Esophagus muscularis mucosa (tissue), 4 donors: ENCODE results near the gene FTO. TPM values are rescaled to one million over a fixed set of nuclear protein-coding genes. Genes with fewer than 3 reads are reported as not detected.

ENCODE experiments used
- DNase-seq: peaks from one replicate; pipeline ENCODE4 v3.0.0-alpha.2; 2017; ENCODE audit errors: extremely low spot score
- H3K27ac ChIP-seq, 4 donors: fragments of 200-600 bp; sonication (generic); replicated peaks in 1 of 4; 1 replicate in 3 of 4; 2 replicates in 1 of 4; pipeline ENCODE4 v1.5.1; 2016 to 2019; ENCODE audit warnings: mild to moderate bottlenecking in 1 of 4
- H3K27me3 ChIP-seq, 4 donors: fragments of 200-600 bp; sonication (generic); one replicate each; pipeline versions ENCODE4 v1.5.1 to v1.6.0; 2016 to 2019
- H3K36me3 ChIP-seq, 4 donors: fragments of 200-600 bp; sonication (generic); one replicate each; pipeline ENCODE4 v1.5.1; 2016 to 2019
- H3K4me1 ChIP-seq, 4 donors: fragments of 200-600 bp; sonication (generic); one replicate each; pipeline ENCODE4 v1.5.1; 2016 to 2019
- H3K4me3 ChIP-seq, 4 donors: fragments of 200-600 bp; sonication (generic); 1 replicate in 2 of 4; 2 replicates in 2 of 4; pipeline ENCODE4 v1.5.1; 2016 to 2019; ENCODE audit warnings: mild to moderate bottlenecking in 4 of 4, moderate library complexity in 1 of 4
- H3K9me3 ChIP-seq, 4 donors: fragments of 200-600 bp; sonication (generic); 1 replicate in 3 of 4; 2 replicates in 1 of 4; pipeline ENCODE4 v1.5.1; 2016 to 2019
- EP300 ChIP-seq: sonication (generic); formaldehyde crosslinking; IDR thresholded peaks from one replicate; pipeline ENCODE4 v1.6.1; 2017; ENCODE audit warnings: antibody characterized with exemption
- POLR2A ChIP-seq: fragments of 450-650 bp; IDR thresholded peaks from one replicate; pipeline ENCODE4 v1.6.1; 2017; ENCODE audit warnings: antibody characterized with exemption, moderate library complexity, mild to moderate bottlenecking, low read depth
- POLR2AphosphoS5 ChIP-seq, 2 donors: sonication (generic); formaldehyde crosslinking; IDR thresholded peaks; one replicate each; pipeline ENCODE4 v1.6.1; 2017; ENCODE audit warnings: antibody characterized with exemption in 2 of 2
- WGBS: methylation state at CpG from one replicate; pipeline ENCODE4 v1.1.5; 2018; 5-methylcytosine and 5-hydroxymethylcytosine counted together
- intact Hi-C: fragments of 100-400 bp; cut with DNase I; formaldehyde crosslinking; loops from one replicate; pipeline ENCODE4 v1.15.1; 2023
- total RNA-seq, 4 donors: library from RNA; depleted of rRNA; stranded (reverse); fragments of >200 nt; gene quantifications; one replicate each; pipeline versions ENCODE4 v1.1.0 to v1.2.1, GENCODE V29; 2016
- TF ChIP-seq, protein P1 (sequence below), 3 experiments: fragments of 200-600 bp in 2 of 3; fragments of 450-650 bp in 1 of 3; sonication (generic) in 2 of 3; IDR thresholded peaks; one replicate each; pipeline ENCODE4 v1.5.1; 2017 to 2019; ENCODE audit warnings: antibody characterized with exemption in 3 of 3, mild to moderate bottlenecking in 2 of 3, moderate library complexity in 1 of 3

Gene FTO
- total RNA-seq, 4 donors from 2014 or later: 101 to 121 (median 112) TPM

DNA sequence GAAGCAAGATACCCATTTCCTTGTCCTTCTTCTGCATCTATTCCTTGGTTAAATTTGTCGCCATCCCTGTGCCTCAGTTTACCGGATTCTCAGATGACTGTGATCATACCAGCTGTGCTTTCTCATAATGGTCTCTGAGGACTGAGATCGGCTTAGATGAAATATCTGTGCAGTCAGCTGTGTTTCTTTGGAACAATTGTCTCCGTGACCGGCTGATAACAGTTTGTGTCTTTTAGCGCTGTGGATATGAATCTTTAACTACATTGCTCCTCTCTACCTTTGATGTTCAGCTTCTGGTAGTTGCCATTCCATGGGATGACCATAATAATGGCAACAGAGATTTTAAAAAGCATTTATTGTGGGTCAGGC lies 473 bp downstream of the FTO start:
- intact Hi-C loops: no loop called here
- no peaks in the 10 kb centered on the region for H3K36me3 ChIP-seq
- H3K27me3 ChIP-seq: no peaks in the 10 kb centered on the region
- peak overlapping the region; percentile 71 to 81 (median 76) for H3K27ac ChIP-seq
- TF ChIP-seq POLR2A (no peak), EP300 (no peak), POLR2AphosphoS5 (IDR thresholded peaks at IDR 0.05) (no peak)
- TF ChIP-seq, protein P1, sequence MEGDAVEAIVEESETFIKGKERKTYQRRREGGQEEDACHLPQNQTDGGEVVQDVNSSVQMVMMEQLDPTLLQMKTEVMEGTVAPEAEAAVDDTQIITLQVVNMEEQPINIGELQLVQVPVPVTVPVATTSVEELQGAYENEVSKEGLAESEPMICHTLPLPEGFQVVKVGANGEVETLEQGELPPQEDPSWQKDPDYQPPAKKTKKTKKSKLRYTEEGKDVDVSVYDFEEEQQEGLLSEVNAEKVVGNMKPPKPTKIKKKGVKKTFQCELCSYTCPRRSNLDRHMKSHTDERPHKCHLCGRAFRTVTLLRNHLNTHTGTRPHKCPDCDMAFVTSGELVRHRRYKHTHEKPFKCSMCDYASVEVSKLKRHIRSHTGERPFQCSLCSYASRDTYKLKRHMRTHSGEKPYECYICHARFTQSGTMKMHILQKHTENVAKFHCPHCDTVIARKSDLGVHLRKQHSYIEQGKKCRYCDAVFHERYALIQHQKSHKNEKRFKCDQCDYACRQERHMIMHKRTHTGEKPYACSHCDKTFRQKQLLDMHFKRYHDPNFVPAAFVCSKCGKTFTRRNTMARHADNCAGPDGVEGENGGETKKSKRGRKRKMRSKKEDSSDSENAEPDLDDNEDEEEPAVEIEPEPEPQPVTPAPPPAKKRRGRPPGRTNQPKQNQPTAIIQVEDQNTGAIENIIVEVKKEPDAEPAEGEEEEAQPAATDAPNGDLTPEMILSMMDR (IDR thresholded peaks at IDR 0.05): no peak
- 11% methylated on average over 6 of the region's 6 CpGs for WGBS
- peaks cover 14 to 26% (median 23%) of the 10 kb centered on the region in 4 donors for H3K4me1 ChIP-seq
- H3K4me3 ChIP-seq: peak overlapping the region; percentile 70 to 83 (median 75)
- H3K9me3 ChIP-seq: no peaks in the 10 kb centered on the region
- no peak for DNase-seq

DNA sequence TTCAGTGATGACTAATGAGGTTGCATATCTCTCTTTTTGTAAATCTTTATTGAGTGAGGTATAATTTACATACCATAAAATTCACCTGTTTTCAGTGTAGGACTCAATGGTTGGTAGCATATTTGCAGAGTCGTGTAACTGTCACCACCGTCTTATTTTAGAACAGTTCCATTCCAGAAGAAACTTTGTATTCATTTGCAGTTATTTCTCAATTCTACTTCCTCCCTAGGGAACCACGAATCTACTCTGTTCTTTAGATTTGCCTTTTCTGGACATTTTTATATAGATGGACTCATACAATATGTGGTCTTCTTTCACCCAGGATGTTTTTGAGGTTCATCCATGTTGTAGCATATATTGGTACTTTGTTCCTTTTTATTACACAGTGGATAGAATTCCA lies 3.7 kb downstream of the FTO start:
- Histone ChIP-seq H3K27ac (no peak overlapping the region), H3K4me3 (no peak overlapping the region), H3K4me1 (peaks cover 22 to 39% (median 32%) of the 10 kb centered on the region in 4 donors), H3K36me3 (no peaks in the 10 kb centered on the region), H3K27me3 (no peaks in the 10 kb centered on the region), H3K9me3 (no peaks in the 10 kb centered on the region)
- TF ChIP-seq EP300: no peak
- TF ChIP-seq POLR2AphosphoS5 (IDR thresholded peaks at IDR 0.05): no peak
- no peak for TF ChIP-seq POLR2A
- TF ChIP-seq, protein P1 (IDR thresholded peaks at IDR 0.05): no peak
- DNase-seq: no peak
- WGBS: 76% methylated on average over 3 of the region's 3 CpGs
- intact Hi-C loops: no loop called here

DNA sequence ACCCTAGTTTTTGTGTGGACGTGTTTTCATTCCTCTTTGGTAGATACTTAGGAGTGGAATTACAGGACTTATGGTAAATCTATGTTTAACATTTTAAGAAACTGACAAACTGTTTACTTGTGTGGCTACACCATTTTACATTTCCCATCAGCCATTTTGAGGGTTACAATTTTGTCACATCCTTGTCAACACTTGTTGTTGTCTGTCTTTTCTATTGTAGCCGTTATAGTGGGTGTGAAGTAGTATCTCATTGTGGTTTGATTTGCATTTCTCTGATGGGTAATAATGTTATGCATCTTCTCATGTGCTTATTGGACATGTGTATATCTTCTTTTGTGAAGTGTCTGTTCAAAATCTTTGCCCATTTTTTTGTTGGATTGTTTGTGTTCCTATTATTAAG lies 4.5 kb downstream of the FTO start:
- H3K4me1 ChIP-seq: peaks cover 17 to 42% (median 33%) of the 10 kb centered on the region in 4 donors
- intact Hi-C loops: no loop called here
- no peak for DNase-seq
- H3K27ac ChIP-seq: no peak overlapping the region
- 91% methylated on average over 2 of the region's 2 CpGs for WGBS
- H3K27me3 ChIP-seq: no peaks in the 10 kb centered on the region
- no peaks in the 10 kb centered on the region for H3K9me3 ChIP-seq
- H3K4me3 ChIP-seq: no peak overlapping the region
- no peaks in the 10 kb centered on the region for H3K36me3 ChIP-seq
- TF ChIP-seq EP300 (no peak), POLR2A (no peak), POLR2AphosphoS5 (IDR thresholded peaks at IDR 0.05) (no peak)
- TF ChIP-seq, protein P1 (IDR thresholded peaks at IDR 0.05): no peak

DNA sequence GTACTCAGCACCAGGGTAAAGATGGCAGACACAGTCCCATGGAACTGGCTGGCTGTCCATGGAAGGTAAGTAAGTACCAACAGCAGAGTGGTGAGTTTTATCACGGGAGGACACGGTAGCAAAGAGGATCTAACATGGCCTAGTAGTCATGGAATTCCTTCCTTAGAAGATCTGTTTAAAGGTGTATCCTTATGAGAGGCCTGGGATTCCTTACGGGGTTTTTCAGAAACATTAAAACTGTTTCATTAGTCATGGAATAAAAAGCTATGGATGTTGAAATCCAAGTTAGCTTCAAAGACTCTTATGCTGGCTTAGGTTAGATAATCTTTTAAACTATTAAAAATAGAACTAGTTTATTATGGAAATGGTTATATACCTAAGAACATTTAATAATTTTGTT lies 7.4 kb downstream of the FTO start:
- Histone ChIP-seq H3K36me3 (no peaks in the 10 kb centered on the region), H3K27ac (no peak overlapping the region), H3K9me3 (no peaks in the 10 kb centered on the region), H3K4me1 (peaks cover 26 to 52% (median 42%) of the 10 kb centered on the region in 4 donors), H3K4me3 (no peak overlapping the region), H3K27me3 (no peaks in the 10 kb centered on the region)
- no peak for DNase-seq
- TF ChIP-seq, protein P1 (IDR thresholded peaks at IDR 0.05): no peak
- no peak for TF ChIP-seq POLR2AphosphoS5 (IDR thresholded peaks at IDR 0.05)
- no peak for TF ChIP-seq EP300
- no peak for TF ChIP-seq POLR2A
- intact Hi-C loops: no loop called here
- WGBS: 76% methylated on average over 3 of the region's 3 CpGs

DNA sequence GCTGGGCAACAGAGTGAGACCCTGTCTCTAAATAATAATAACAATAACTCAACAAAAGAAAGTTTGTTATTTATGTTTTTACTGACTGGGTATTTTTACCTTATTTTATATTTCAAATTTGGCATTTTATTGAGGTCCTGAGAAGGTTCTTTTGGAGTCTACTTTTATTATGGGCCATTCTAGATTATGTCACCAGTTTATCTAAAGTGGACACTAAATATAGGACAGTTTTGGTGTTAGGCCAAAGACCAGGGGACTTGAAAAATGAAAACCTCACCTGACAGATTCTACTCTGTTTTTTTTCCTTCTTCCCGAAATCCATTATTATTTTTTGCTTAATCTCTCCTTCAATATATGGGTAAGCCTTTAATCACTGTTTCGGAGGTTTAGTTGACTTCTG lies 8.1 kb downstream of the FTO start:
- H3K9me3 ChIP-seq: no peaks in the 10 kb centered on the region
- DNase-seq: no peak
- WGBS: 89% methylated on average over 2 of the region's 2 CpGs
- no peak for TF ChIP-seq EP300
- TF ChIP-seq, protein P1 (IDR thresholded peaks at IDR 0.05): no peak
- H3K36me3 ChIP-seq: no peaks in the 10 kb centered on the region
- H3K4me1 ChIP-seq: peaks cover 26 to 52% (median 42%) of the 10 kb centered on the region in 4 donors
- H3K27ac ChIP-seq: no peak overlapping the region
- intact Hi-C loops: no loop called here
- H3K4me3 ChIP-seq: no peak overlapping the region
- H3K27me3 ChIP-seq: no peaks in the 10 kb centered on the region
